Inflammatory macrophage treated with lipopolysaccharide for 4 hours (primary cell): ENCODE data around the gene FAM89A.
"Not testable (repeated sequence)": the region's sequence is repeated elsewhere in the genome, so short reads cannot be mapped to it uniquely, and the experiment has no call there.

ENCODE experiments used
- DNase-seq: peaks from one replicate; pipeline ENCODE4 v3.0.0-alpha.2; 2020

The FAM89A gene

GRCh38 chr1:230986976-230987375, 53.1 kb downstream of the FAM89A start:
- no peak for DNase-seq

GRCh38 chr1:230985711-230986110, 54.3 kb downstream of the FAM89A start:
- DNase-seq = no peak

- not testable (repeated sequence) for DNase-seq
These were observed 55.2 kb downstream of the FAM89A start for GRCh38 chr1:230984622-230985515.

- DNase-seq = no peak
These were observed 56.2 kb downstream of the FAM89A start for GRCh38 chr1:230983811-230984210.

GRCh38 chr1:230982696-230983095, 57.4 kb downstream of the FAM89A start:
- DNase-seq = no peak

GRCh38 chr1:230979952-230980351, 60.1 kb downstream of the FAM89A start:
- no peak for DNase-seq

GRCh38 chr1:230979389-230979716, 60.7 kb downstream of the FAM89A start:
- no peak for DNase-seq

GRCh38 chr1:230978491-230979388, 61.3 kb downstream of the FAM89A start, which contains the start of the genes ARV1 and TTC13:
Gene ARV1 (plus strand): TSS chr1:230979094. CDS start chr1:230979106, 12 bp downstream.
Gene TTC13 (minus strand): TSS chr1:230978861. CDS start chr1:230978830, 31 bp downstream.
- DNase-seq = peak; percentile 99

GRCh38 chr1:230977761-230978490, 62.1 kb downstream of the FAM89A start:
- DNase-seq = peak; percentile 36

- peak; percentile 49 for DNase-seq
These were observed 63.0 kb downstream of the FAM89A start for GRCh38 chr1:230976825-230977747.

- DNase-seq = no peak
These were observed 63.7 kb downstream of the FAM89A start for GRCh38 chr1:230976360-230976759.

GRCh38 chr1:230975636-230976035, 64.4 kb downstream of the FAM89A start:
- no peak for DNase-seq

GRCh38 chr1:230972855-230973271, 67.2 kb downstream of the FAM89A start:
- peak; percentile 81 for DNase-seq

GRCh38 chr1:230971771-230972170, 68.3 kb downstream of the FAM89A start:
- no peak for DNase-seq

- no peak for DNase-seq
These were observed 69.6 kb downstream of the FAM89A start for GRCh38 chr1:230970432-230970831.
